Breast epithelium (tissue), 4 donors: ENCODE data around the gene TMPRSS6. TPM values are rescaled to one million over a fixed set of nuclear protein-coding genes. Genes with fewer than 3 reads are reported as not detected.

ENCODE experiments used
- DNase-seq, 2 donors: peaks; one replicate each; pipeline ENCODE4 v3.0.0-alpha.2; 2019; ENCODE audit warnings: low spot score in 2 of 2
- H3K27ac ChIP-seq, 2 donors: fragments of 200-600 bp; sonication (generic) in 1 of 2; one replicate each; pipeline ENCODE4 v1.5.1; 2016 to 2019; ENCODE audit warnings: mild to moderate bottlenecking in 1 of 2
- H3K27me3 ChIP-seq, 2 donors: fragments of 200-600 bp; sonication (generic) in 1 of 2; one replicate each; pipeline versions ENCODE4 v1.5.1 to v1.6.0; 2017 to 2019; ENCODE audit warnings: control low read depth in 1 of 2, mild to moderate bottlenecking in 1 of 2
- H3K36me3 ChIP-seq: fragments of 200-600 bp; one replicate; pipeline ENCODE4 v1.5.1; 2019
- H3K4me1 ChIP-seq, 2 donors: fragments of 200-600 bp; sonication (generic); one replicate each; pipeline ENCODE4 v1.5.1; 2016 to 2019; ENCODE audit warnings: control low read depth in 1 of 2
- H3K4me3 ChIP-seq, 3 donors: fragments of 200-600 bp; sonication (generic); 1 replicate in 2 of 3; 2 replicates in 1 of 3; pipeline ENCODE4 v1.5.1; 2016 to 2019; ENCODE audit warnings: mild to moderate bottlenecking in 3 of 3, moderate library complexity in 2 of 3
- H3K9me3 ChIP-seq, 2 donors: fragments of 200-600 bp; sonication (generic) in 1 of 2; one replicate each; pipeline ENCODE4 v1.5.1; 2016 to 2019; ENCODE audit warnings: control low read depth in 1 of 2
- CTCF ChIP-seq, 3 donors: fragments of 450-650 bp; IDR thresholded peaks; one replicate each; pipeline ENCODE4 v1.5.1; 2016 to 2017; ENCODE audit warnings: antibody characterized with exemption in 3 of 3, mild to moderate bottlenecking in 3 of 3, moderate library complexity in 3 of 3
- POLR2A ChIP-seq: fragments of 450-650 bp; IDR thresholded peaks from one replicate; pipeline ENCODE4 v1.6.1; 2016; ENCODE audit warnings: antibody characterized with exemption, mild to moderate bottlenecking, moderate library complexity
- POLR2AphosphoS5 ChIP-seq, 3 donors: sonication (generic); formaldehyde crosslinking; IDR thresholded peaks; one replicate each; pipeline ENCODE4 v1.6.1; 2017; ENCODE audit warnings: antibody characterized with exemption in 3 of 3
- intact Hi-C: fragments of 100-400 bp; cut with DNase I; formaldehyde crosslinking; loops from one replicate; pipeline ENCODE4 v1.15.1; 2023; ENCODE audit warnings: low total_unique reads
- total RNA-seq, 3 donors: library from RNA; depleted of rRNA; stranded (reverse); fragments of >200 nt; gene quantifications; one replicate each; pipeline ENCODE4 v1.1.0, GENCODE V29; 2016

TMPRSS6 gene
- total RNA-seq, 3 donors from 2014 or later = 0.88 TPM; not detected in 2

- Histone ChIP-seq H3K4me1 (peaks cover 0 to 8% of the 10 kb centered on the region in 2 donors), H3K27me3 (no peaks in the 10 kb centered on the region), H3K36me3 (no peaks in the 10 kb centered on the region), H3K27ac (no peak overlapping the region), H3K9me3 (no peaks in the 10 kb centered on the region), H3K4me3 (no peak overlapping the region)
- intact Hi-C loops = no loop called here
- TF ChIP-seq POLR2A (no peak), POLR2AphosphoS5 (IDR thresholded peaks at IDR 0.05) (no peak), CTCF (IDR thresholded peaks at IDR 0.05) (no peak)
- DNase-seq = no peak
Observed at GRCh38 chr22:37026325-37026724, 83.2 kb downstream of the TMPRSS6 start.

GRCh38 chr22:37025500-37026070, 83.9 kb downstream of the TMPRSS6 start:
- Histone ChIP-seq H3K27ac (no peak overlapping the region), H3K9me3 (no peaks in the 10 kb centered on the region), H3K27me3 (no peaks in the 10 kb centered on the region), H3K4me1 (peaks cover 0 to 15% of the 10 kb centered on the region in 2 donors), H3K36me3 (no peaks in the 10 kb centered on the region), H3K4me3 (no peak overlapping the region)
- no peak for DNase-seq
- intact Hi-C loops = no loop called here
- TF ChIP-seq POLR2A = no peak
- no peak for TF ChIP-seq CTCF (IDR thresholded peaks at IDR 0.05)
- TF ChIP-seq POLR2AphosphoS5 (IDR thresholded peaks at IDR 0.05) = no peak

- Histone ChIP-seq H3K27ac (no peak overlapping the region), H3K36me3 (no peaks in the 10 kb centered on the region), H3K4me3 (no peak overlapping the region), H3K4me1 (peaks cover 0 to 15% of the 10 kb centered on the region in 2 donors), H3K9me3 (no peaks in the 10 kb centered on the region), H3K27me3 (no peaks in the 10 kb centered on the region)
- TF ChIP-seq POLR2AphosphoS5 (IDR thresholded peaks at IDR 0.05) (no peak), CTCF (IDR thresholded peaks at IDR 0.05) (no peak), POLR2A (no peak)
- intact Hi-C loops = no loop called here
- DNase-seq = no peak
Observed at GRCh38 chr22:37024339-37025157, 85.0 kb downstream of the TMPRSS6 start.

GRCh38 chr22:37023743-37024338, 85.7 kb downstream of the TMPRSS6 start:
- DNase-seq = no peak
- intact Hi-C loops = no loop called here
- H3K36me3 ChIP-seq = no peaks in the 10 kb centered on the region

More at GRCh38 chr22:37023743-37024338, 85.7 kb downstream of the TMPRSS6 start:
- no peak for TF ChIP-seq CTCF (IDR thresholded peaks at IDR 0.05)
- no peak for TF ChIP-seq POLR2A
- TF ChIP-seq POLR2AphosphoS5 (IDR thresholded peaks at IDR 0.05) = no peak
- no peak overlapping the region for H3K4me3 ChIP-seq
- H3K4me1 ChIP-seq = peaks cover 0 to 15% of the 10 kb centered on the region in 2 donors
- no peaks in the 10 kb centered on the region for H3K27me3 ChIP-seq
- no peak overlapping the region for H3K27ac ChIP-seq
- no peaks in the 10 kb centered on the region for H3K9me3 ChIP-seq
